Liver (tissue), 9 donors: ENCODE data around the gene IFNLR1. TPM values are rescaled to one million over a fixed set of nuclear protein-coding genes. Genes with fewer than 3 reads are reported as not detected.

Experiments
- DNase-seq: peaks from one replicate; pipeline ENCODE4 v3.0.0-alpha.2; 2017; ENCODE audit warnings: low spot score
- H3K27ac ChIP-seq, 2 donors: one replicate each; pipeline ENCODE4 v1.7.0; 2013; ENCODE audit warnings: inconsistent platforms in 2 of 2, low read length in 2 of 2, control low read depth in 1 of 2, low read depth in 1 of 2, mild to moderate bottlenecking in 1 of 2
- H3K27me3 ChIP-seq, 4 donors: one replicate each; pipeline versions ENCODE4 v1.6.1 to v1.7.0; 2013; ENCODE audit warnings: low read length in 3 of 4, inconsistent platforms in 1 of 4, mild to moderate bottlenecking in 1 of 4, moderate library complexity in 1 of 4; ENCODE audit not compliant: control insufficient read depth in 4 of 4, insufficient read depth in 4 of 4
- H3K36me3 ChIP-seq, 4 donors: one replicate each; pipeline versions ENCODE4 v1.6.1 to v1.7.0; 2013; ENCODE audit warnings: low read length in 3 of 4, mild to moderate bottlenecking in 3 of 4, low read depth in 1 of 4, moderate library complexity in 1 of 4; ENCODE audit not compliant: control insufficient read depth in 4 of 4, insufficient read depth in 3 of 4
- H3K4me1 ChIP-seq, 4 donors: one replicate each; pipeline versions ENCODE4 v1.6.1 to v1.7.0; 2013; ENCODE audit warnings: low read length in 3 of 4, mild to moderate bottlenecking in 3 of 4, moderate library complexity in 1 of 4; ENCODE audit not compliant: control insufficient read depth in 4 of 4, insufficient read depth in 4 of 4
- H3K4me3 ChIP-seq, 3 donors: one replicate each; pipeline versions ENCODE4 v1.6.1 to v1.7.0; 2013; ENCODE audit warnings: low read length in 3 of 3, control low read depth in 1 of 3, low read depth in 1 of 3, mild to moderate bottlenecking in 1 of 3
- H3K9ac ChIP-seq, 2 donors: one replicate each; pipeline ENCODE4 v1.7.0; 2013; ENCODE audit warnings: low read length in 2 of 2, mild to moderate bottlenecking in 2 of 2, moderate library complexity in 2 of 2, control low read depth in 1 of 2, low read depth in 1 of 2
- H3K9me3 ChIP-seq, 4 donors: one replicate each; pipeline versions ENCODE4 v1.6.1 to v1.7.0; 2013; ENCODE audit warnings: low read length in 3 of 4; ENCODE audit not compliant: control insufficient read depth in 4 of 4
- ATF3 ChIP-seq: IDR thresholded peaks from 2 replicates; pipeline ENCODE4 v1.6.1; 2016; ENCODE audit warnings: antibody characterized with exemption
- CTCF ChIP-seq: fragments of 150-350 bp; IDR thresholded peaks from 2 replicates; pipeline ENCODE4 v1.5.1; 2017; ENCODE audit warnings: improper control_type of control experiment, low read depth, low read length; ENCODE audit not compliant: missing input control
- EGR1 ChIP-seq, 2 donors: IDR thresholded peaks; 2 replicates each; pipeline ENCODE4 v1.6.1; 2016 to 2018; ENCODE audit warnings: antibody characterized with exemption in 2 of 2, low read depth in 2 of 2
- FOXA1 ChIP-seq: IDR thresholded peaks from 2 replicates; pipeline ENCODE4 v1.6.1; 2016; ENCODE audit warnings: antibody characterized with exemption
- FOXA2 ChIP-seq: IDR thresholded peaks from 2 replicates; pipeline ENCODE4 v1.6.1; 2016; ENCODE audit warnings: antibody characterized with exemption
- GABPA ChIP-seq, 2 donors: IDR thresholded peaks in 1 of 2; conservative IDR thresholded peaks in 1 of 2; 2 replicates each; pipeline ENCODE4 v1.6.1; 2016; ENCODE audit warnings: antibody characterized with exemption in 2 of 2, mild to moderate bottlenecking in 1 of 2, moderate library complexity in 1 of 2
- HNF4A ChIP-seq, 2 donors: conservative IDR thresholded peaks; 2 replicates each; pipeline ENCODE4 v1.6.1; 2016; ENCODE audit warnings: antibody characterized with exemption in 2 of 2, mild to moderate bottlenecking in 2 of 2
- HNF4G ChIP-seq: IDR thresholded peaks from 2 replicates; pipeline ENCODE4 v1.6.1; 2016; ENCODE audit warnings: antibody characterized with exemption
- JUND ChIP-seq, 2 donors: IDR thresholded peaks; 2 replicates each; pipeline ENCODE4 v1.6.1; 2016; ENCODE audit warnings: antibody characterized with exemption in 2 of 2
- MAX ChIP-seq: IDR thresholded peaks from 2 replicates; pipeline ENCODE4 v1.6.1; 2016; ENCODE audit warnings: antibody characterized with exemption
- NR2F2 ChIP-seq: IDR thresholded peaks from 2 replicates; pipeline ENCODE4 v1.6.1; 2016; ENCODE audit warnings: antibody characterized with exemption
- RAD21 ChIP-seq, 2 donors: IDR thresholded peaks; 2 replicates each; pipeline ENCODE4 v1.6.1; 2016; ENCODE audit warnings: antibody characterized with exemption in 2 of 2, mild to moderate bottlenecking in 2 of 2
- REST ChIP-seq: IDR thresholded peaks from 2 replicates; pipeline ENCODE4 v1.6.1; 2016; ENCODE audit warnings: antibody characterized with exemption, mild to moderate bottlenecking
- RXRA ChIP-seq, 2 donors: IDR thresholded peaks; 2 replicates each; pipeline ENCODE4 v1.6.1; 2017 to 2018; ENCODE audit warnings: antibody characterized with exemption in 2 of 2, mild to moderate bottlenecking in 1 of 2
- SP1 ChIP-seq: IDR thresholded peaks from 2 replicates; pipeline ENCODE4 v1.6.1; 2018; ENCODE audit warnings: antibody characterized with exemption, mild to moderate bottlenecking
- TAF1 ChIP-seq: conservative IDR thresholded peaks from 2 replicates; pipeline ENCODE4 v1.6.1; 2016; ENCODE audit warnings: antibody characterized with exemption, mild to moderate bottlenecking
- YY1 ChIP-seq: IDR thresholded peaks from 2 replicates; pipeline ENCODE4 v1.6.1; 2016; ENCODE audit warnings: antibody characterized with exemption, mild to moderate bottlenecking
- ZBTB33 ChIP-seq: IDR thresholded peaks from 2 replicates; pipeline ENCODE4 v1.6.1; 2016; ENCODE audit warnings: antibody characterized with exemption
- WGBS: extraction: QIAGEN DNeasy Blood & Tissue Kit; methylation state at CpG from one replicate; pipeline ENCODE4 v1.1.7; 2013; 5-methylcytosine and 5-hydroxymethylcytosine counted together
- polyA plus RNA-seq, 2 donors: library from polyadenylated mRNA; stranded (reverse) in 1 of 2; unstranded in 1 of 2; fragments of 200-250 nt in 1 of 2; fragments of >200 nt in 1 of 2; fragmentation: Nextera tagmentation in 1 of 2; extraction: Ambion mirVana in 1 of 2; gene quantifications; one replicate each; pipeline versions ENCODE4 v1.2.1 to v1.2.3, GENCODE V29; 2013 to 2015
- total RNA-seq, 2 donors: library from RNA; depleted of rRNA; stranded (reverse); fragments of >200 nt; gene quantifications; one replicate each; pipeline ENCODE4 v1.2.3, GENCODE V29; 2014
- donor health status: healthy.
- donor health status: healthy.
- donor health status: healthy.
- donor health status: healthy.
- donor health status: healthy.

IFNLR1 gene
- total and polyA plus RNA-seq, 4 donors, result 2.2 to 6.4 (median 3.5) TPM

- Histone ChIP-seq H3K9ac (no peak overlapping the region), H3K36me3 (no peaks in the 10 kb centered on the region), H3K9me3 (no peaks in the 10 kb centered on the region), H3K4me1 (no peaks in the 10 kb centered on the region), H3K27me3 (no peaks in the 10 kb centered on the region), H3K4me3 (no peak overlapping the region), H3K27ac (no peak overlapping the region)
- no peak for DNase-seq
- 84% methylated on average over 20 of the region's 20 CpGs for WGBS
- TF ChIP-seq ZBTB33, result no peak
These were observed 75.7 kb downstream of the IFNLR1 start for GRCh38 chr1:24111262-24111995.

GRCh38 chr1:24110642-24111261 lies 76.3 kb downstream of the IFNLR1 start:
- WGBS, result 76% methylated on average over 14 of the region's 14 CpGs
- Histone ChIP-seq H3K9ac (no peak overlapping the region), H3K4me3 (no peak overlapping the region), H3K36me3 (no peaks in the 10 kb centered on the region), H3K9me3 (no peaks in the 10 kb centered on the region), H3K27me3 (no peaks in the 10 kb centered on the region), H3K4me1 (no peaks in the 10 kb centered on the region), H3K27ac (no peak overlapping the region)
- DNase-seq, result no peak
- no peak for TF ChIP-seq SP1
- TF ChIP-seq NR2F2, result no peak
- no peak for TF ChIP-seq FOXA2
- TF ChIP-seq ZBTB33, result no peak
- no peak for TF ChIP-seq GABPA (IDR thresholded peaks at IDR 0.05 in 1 of 2, conservative IDR thresholded peaks at IDR 0.05 in 1 of 2)
- no peak for TF ChIP-seq HNF4G
- no peak for TF ChIP-seq ATF3
- no peak for TF ChIP-seq RXRA (IDR thresholded peaks at IDR 0.05)
- no peak for TF ChIP-seq TAF1
- TF ChIP-seq RAD21 (IDR thresholded peaks at IDR 0.05), result no peak
- TF ChIP-seq CTCF, result no peak
- TF ChIP-seq EGR1 (IDR thresholded peaks at IDR 0.05; ENCODE audit: low read depth in 2 of 2), result no peak
- no peak for TF ChIP-seq FOXA1
- no peak for TF ChIP-seq REST
- no peak for TF ChIP-seq HNF4A (conservative IDR thresholded peaks at IDR 0.05)
- no peak for TF ChIP-seq YY1
- TF ChIP-seq MAX, result no peak
- TF ChIP-seq JUND (IDR thresholded peaks at IDR 0.05), result no peak
